AG10803 (cell line): Measurements from ENCODE around the gene ERBB2.
"Not testable (repeated sequence)": the region's sequence is repeated elsewhere in the genome, so short reads cannot be mapped to it uniquely, and the experiment has no call there.

Source experiments
- DNase-seq: peaks from one replicate; pipeline ENCODE4 v3.0.0; 2010; ENCODE audit warnings: low read depth
- H3K4me3 ChIP-seq: 2 replicates; pipeline ENCODE4 v1.5.1; 2011; ENCODE audit warnings: mild to moderate bottlenecking, low read length, control low read depth
- CTCF ChIP-seq: conservative IDR thresholded peaks from 2 replicates; pipeline ENCODE4 v1.5.1; 2011; ENCODE audit warnings: mild to moderate bottlenecking, low read length, control low read depth, inconsistent platforms

Gene ERBB2

GRCh38 chr17:39744836-39745215, 45.0 kb downstream of the ERBB2 start:
- TF ChIP-seq CTCF, result no peak
- no peak for DNase-seq
- H3K4me3 ChIP-seq, result no peak overlapping the region

- no peak overlapping the region for H3K4me3 ChIP-seq
- no peak for DNase-seq
- TF ChIP-seq CTCF, result no peak
Observed at GRCh38 chr17:39745335-39746144, 45.7 kb downstream of the ERBB2 start.

GRCh38 chr17:39746145-39746461, 46.2 kb downstream of the ERBB2 start:
- H3K4me3 ChIP-seq, result no peak overlapping the region
- no peak for DNase-seq
- no peak for TF ChIP-seq CTCF

- DNase-seq, result no peak
- no peak overlapping the region for H3K4me3 ChIP-seq
- no peak for TF ChIP-seq CTCF
Observed at GRCh38 chr17:39747745-39748144, 47.9 kb downstream of the ERBB2 start.

- not testable (repeated sequence) for DNase-seq, H3K4me3 ChIP-seq
Observed at GRCh38 chr17:39748444-39749034, 48.7 kb downstream of the ERBB2 start.

- H3K4me3 ChIP-seq, result no peak overlapping the region
- TF ChIP-seq CTCF, result no peak
- no peak for DNase-seq
Observed at GRCh38 chr17:39750131-39751015, 50.5 kb downstream of the ERBB2 start.

- no peak for DNase-seq
- no peak for TF ChIP-seq CTCF
- H3K4me3 ChIP-seq, result no peak overlapping the region
Observed at GRCh38 chr17:39751016-39751543, 51.2 kb downstream of the ERBB2 start.
